Measurements from ENCODE around the gene AP1B1. TPM values are rescaled to one million over a fixed set of nuclear protein-coding genes. Genes with fewer than 3 reads are reported as not detected.

AP1B1 gene
- total RNA-seq, 1 donor from 2014 or later = 83.7 TPM

DNA sequence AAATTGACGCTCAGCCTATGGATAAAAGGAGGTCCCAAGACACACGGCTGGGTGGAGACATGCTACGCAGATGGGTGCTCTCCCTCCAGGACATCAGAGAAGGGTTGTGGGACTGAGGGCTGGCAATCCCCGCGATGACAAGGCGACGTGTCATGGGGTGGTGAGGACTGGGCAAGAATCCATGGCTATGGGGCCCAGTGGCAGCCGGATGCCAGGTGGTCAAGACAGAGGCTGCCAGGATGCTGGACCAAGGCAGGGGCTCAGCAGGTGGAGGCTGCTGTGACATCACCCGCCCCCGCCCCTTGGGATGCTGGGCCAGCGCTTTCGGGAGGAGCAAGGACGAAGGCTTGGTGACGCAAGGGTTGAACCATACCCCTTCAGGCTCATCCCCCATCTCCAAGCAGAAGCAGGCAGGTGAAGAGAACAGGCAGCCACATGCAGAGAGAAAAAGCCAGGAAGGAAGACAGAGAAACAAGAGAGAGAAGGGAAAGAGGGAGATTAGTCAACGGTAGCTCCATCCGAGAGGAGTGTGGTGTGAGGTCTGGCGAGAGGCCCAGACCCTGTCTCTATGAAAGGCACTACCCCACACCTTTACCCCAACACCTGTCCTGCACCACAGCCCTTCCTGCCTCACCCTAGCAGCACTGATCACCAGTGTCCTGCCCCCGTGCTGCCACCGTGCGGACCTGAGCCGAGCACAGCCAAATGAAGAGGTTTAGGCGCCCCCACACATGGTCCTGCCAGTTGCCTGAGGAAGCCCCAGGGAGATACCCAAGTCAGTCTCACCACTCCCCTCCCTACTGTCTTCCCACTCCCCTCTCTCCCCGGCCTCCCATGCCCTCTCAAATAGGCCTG, 48.8 kb downstream of the AP1B1 start:
- intact Hi-C loops (cut with micrococcal nuclease) = no loop called here
- H3K27ac Mint-ChIP-seq = no peak overlapping the region
- H3K4me3 Mint-ChIP-seq = no peak overlapping the region
- no peaks in the 10 kb centered on the region for H3K4me1 Mint-ChIP-seq
- no peak for DNase-seq
- no peaks in the 10 kb centered on the region for H3K9me3 Mint-ChIP-seq
- H3K36me3 Mint-ChIP-seq (ENCODE audit: low read depth) = peaks cover 44% of the 10 kb centered on the region
- H3K27me3 Mint-ChIP-seq = no peaks in the 10 kb centered on the region

DNA sequence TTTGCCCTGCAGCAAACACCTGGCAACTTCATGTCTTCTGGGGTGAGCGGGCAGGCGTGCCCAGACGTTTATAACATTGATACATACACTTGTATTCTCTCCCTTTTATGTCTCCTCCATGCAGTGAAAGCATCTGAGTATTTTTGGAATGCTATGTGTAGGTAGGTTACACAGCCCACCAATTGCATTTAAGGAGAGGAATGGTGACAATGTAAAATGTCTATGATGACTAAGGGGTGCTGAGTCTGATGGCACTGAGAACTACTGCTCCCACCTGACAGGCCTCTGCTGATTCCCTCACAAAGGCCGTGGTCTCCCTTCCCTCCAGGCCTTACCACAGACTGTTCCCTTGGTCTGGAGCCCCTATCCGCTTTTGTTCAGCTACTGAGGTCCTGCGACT, 50.0 kb downstream of the AP1B1 start:
- intact Hi-C loops (cut with micrococcal nuclease) = no loop called here
- no peak overlapping the region for H3K27ac Mint-ChIP-seq
- no peaks in the 10 kb centered on the region for H3K9me3 Mint-ChIP-seq
- H3K27me3 Mint-ChIP-seq = no peaks in the 10 kb centered on the region
- peaks cover 46% of the 10 kb centered on the region for H3K36me3 Mint-ChIP-seq (ENCODE audit: low read depth)
- no peaks in the 10 kb centered on the region for H3K4me1 Mint-ChIP-seq
- H3K4me3 Mint-ChIP-seq = no peak overlapping the region
- DNase-seq = no peak

DNA sequence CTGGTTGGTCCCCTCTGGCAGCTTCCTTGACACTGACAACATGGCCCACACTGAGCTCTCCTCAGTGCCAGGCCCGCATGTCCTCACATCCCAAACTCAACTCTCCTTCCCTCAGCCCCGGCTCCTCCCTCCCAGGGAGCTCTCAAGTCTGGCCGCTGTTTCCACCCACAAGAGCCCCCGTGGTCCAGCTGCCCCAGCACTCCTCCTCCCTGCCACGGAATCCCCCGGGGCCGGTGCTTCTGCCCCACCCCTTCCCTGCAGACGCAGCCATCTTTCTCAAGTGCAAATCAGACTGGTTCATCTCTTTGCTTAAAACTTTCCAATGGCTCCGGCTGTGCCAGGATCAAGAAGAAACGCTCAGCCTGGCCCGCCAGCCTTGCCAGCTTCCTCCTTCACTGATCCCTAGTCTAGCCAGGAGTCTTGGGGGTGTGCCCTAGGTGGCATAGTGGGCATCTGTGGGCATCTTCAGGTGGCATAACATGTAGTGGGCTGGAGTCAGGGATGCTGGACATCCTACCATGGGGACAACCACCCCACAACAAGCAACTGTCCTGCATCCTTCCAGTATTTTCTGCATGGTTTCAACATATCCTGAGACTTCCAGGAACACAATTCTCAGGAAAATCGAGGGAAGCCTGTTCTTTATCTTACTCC, 50.6 kb downstream of the AP1B1 start:
- Mint-ChIP-seq H3K9me3 (no peaks in the 10 kb centered on the region), H3K4me1 (no peaks in the 10 kb centered on the region), H3K27ac (no peak overlapping the region), H3K36me3 (ENCODE audit: low read depth) (peaks cover 44% of the 10 kb centered on the region), H3K4me3 (no peak overlapping the region), H3K27me3 (no peaks in the 10 kb centered on the region)
- intact Hi-C loops (cut with micrococcal nuclease) = no loop called here
- no peak for DNase-seq

DNA sequence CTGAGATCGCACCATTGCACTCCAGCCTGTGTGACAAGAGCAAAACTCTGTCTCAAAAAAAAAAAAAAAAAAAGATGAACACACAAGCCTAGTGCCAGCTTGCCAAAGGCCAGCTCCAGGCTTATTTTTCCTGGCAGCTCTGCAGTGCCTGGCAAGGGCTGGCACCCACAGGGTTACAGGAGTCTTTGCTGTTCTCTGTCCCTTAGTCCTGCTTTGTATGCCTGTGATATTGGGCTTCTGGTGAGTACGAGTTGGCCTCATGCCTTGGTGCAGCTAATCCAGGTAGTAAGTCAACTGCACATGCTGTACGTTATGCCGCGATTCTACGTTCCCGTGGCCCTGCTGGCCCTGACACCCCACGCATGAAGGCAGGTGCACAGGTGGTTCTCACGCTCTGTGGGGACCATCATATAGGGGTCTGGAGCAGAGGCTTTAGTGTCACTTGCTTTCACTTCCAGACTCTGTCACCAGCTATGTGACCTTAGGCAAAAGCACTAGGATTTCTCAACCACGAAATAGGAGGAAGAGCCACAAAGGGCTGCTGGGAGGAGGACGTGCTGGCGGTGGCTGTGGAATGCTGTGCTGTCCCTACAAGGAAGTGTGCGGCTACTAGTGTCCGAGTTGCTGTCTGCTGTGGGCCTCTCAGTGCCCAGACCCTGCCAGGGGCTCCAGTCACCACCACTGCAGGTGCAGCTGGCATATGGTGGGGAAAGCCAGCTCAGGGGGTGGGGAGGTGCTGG, 51.4 kb downstream of the AP1B1 start:
- H3K4me3 Mint-ChIP-seq = no peak overlapping the region
- peaks cover 40% of the 10 kb centered on the region for H3K36me3 Mint-ChIP-seq (ENCODE audit: low read depth)
- H3K4me1 Mint-ChIP-seq = no peaks in the 10 kb centered on the region
- DNase-seq = no peak
- no peak overlapping the region for H3K27ac Mint-ChIP-seq
- no peaks in the 10 kb centered on the region for H3K27me3 Mint-ChIP-seq
- intact Hi-C loops (cut with micrococcal nuclease) = no loop called here
- no peaks in the 10 kb centered on the region for H3K9me3 Mint-ChIP-seq

DNA sequence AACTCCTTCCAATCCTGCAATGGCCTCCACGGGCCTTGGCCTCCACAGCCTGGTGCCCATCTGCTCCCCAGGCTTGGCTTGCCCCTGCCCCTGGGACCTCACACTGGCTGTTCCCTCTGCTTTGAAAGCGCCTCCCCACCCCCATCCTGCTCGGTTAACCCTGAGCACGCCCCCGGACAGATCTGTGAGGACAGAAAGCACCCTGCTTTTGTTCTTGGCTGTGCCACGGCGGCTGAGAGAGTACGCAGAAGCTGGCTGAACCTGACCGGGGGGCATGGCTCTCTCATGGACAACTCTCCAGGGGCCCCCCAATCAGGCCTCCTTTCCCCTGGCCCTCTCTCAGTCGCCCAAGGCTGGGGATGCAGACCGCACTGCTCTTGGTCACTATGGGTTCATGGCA, 52.7 kb downstream of the AP1B1 start:
- H3K36me3 Mint-ChIP-seq (ENCODE audit: low read depth) = peaks cover 38% of the 10 kb centered on the region
- no peaks in the 10 kb centered on the region for H3K9me3 Mint-ChIP-seq
- H3K4me3 Mint-ChIP-seq = no peak overlapping the region
- no peaks in the 10 kb centered on the region for H3K4me1 Mint-ChIP-seq
- H3K27me3 Mint-ChIP-seq = no peaks in the 10 kb centered on the region
- no peak overlapping the region for H3K27ac Mint-ChIP-seq
- DNase-seq = no peak
- intact Hi-C loops (cut with micrococcal nuclease) = no loop called here

DNA sequence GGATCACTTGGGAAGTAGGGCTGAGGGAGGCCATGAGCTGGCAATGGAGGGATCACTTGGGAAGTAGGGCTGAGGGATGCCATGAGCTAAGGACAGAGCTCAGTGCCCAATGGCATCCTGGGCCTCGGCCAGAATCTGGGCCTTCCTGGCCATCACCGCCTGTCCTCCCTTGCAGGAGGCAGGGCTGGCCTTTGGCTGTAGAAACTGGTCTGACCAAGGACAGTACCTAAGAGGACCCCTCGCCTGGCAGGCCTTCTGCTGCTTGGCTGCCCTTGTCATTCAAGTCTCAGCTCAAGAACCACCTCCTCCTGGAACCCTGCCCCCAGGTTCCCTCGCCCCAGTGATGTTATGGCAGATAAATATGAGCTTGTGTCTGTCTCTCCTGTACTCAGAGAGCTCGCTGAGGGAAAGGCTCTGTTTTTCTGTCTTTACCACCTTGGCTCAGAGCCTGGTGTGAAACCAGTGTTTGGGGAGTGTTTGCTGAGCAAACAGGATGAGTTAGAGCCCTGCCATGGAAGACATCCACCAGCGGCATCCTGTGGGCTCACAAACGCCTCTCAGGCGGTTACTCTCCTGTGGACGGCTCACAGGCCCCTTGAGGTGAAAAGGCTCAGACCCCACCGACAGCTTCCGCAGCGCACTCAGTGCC, 53.5 kb downstream of the AP1B1 start:
- DNase-seq = no peak
- Mint-ChIP-seq H3K27ac (no peak overlapping the region), H3K36me3 (ENCODE audit: low read depth) (peaks cover 34% of the 10 kb centered on the region), H3K9me3 (no peaks in the 10 kb centered on the region), H3K4me1 (no peaks in the 10 kb centered on the region), H3K27me3 (no peaks in the 10 kb centered on the region), H3K4me3 (no peak overlapping the region)
- intact Hi-C loops (cut with micrococcal nuclease) = no loop called here

DNA sequence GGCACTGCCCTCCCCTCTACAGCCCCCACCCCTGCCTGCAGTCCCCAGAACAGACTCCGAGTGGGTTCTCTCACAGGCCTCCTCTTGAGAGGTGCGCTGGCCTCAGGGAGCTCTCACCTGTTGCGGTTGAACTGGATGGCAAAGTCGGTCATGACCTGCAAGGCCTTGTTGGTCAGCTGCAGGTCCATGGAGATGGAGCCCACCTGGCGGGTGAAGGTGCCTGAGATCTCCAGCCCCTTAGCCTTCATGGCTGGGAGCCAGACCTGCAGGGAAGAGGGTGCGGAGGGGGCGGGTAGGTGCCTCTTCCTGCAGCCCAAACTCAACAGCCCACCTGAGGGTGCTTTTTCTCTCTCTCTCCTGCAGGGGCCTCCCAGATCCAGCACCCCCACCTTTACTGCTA, 54.2 kb downstream of the AP1B1 start:
- Mint-ChIP-seq H3K4me1 (no peaks in the 10 kb centered on the region), H3K27ac (no peak overlapping the region)
- intact Hi-C loops (cut with micrococcal nuclease) = no loop called here

DNA sequence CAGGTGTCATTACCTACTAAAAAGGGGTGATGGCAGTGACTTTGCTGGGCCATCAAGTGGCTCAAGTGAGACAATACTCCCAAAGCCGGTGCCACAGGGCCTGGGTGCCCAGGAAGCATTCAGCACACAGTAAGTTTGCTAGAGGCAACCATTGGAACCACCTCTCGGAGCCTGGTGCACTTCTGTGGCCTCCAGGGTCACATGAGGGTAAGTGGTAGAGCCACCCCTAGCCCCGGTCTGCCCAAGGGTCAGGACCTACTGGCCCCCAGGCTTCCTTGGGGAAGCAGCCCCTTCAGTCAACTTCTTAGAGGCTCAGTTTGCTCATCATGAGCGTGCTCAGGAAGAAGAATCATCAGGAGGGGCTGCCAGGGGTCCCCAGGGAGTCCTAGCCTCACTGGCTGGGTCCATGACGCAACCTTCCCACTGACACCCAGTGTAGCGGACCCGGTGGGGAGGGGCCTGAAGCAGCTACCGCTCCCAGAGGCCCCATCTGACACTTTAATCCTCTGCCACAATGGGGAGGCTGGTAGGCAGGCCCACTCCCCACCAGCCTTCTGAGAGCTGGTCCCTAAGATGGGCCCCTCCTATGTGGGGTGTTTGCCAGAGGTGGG, 55.4 kb downstream of the AP1B1 start:
- no peak for DNase-seq
- Mint-ChIP-seq H3K36me3 (ENCODE audit: low read depth) (peaks cover 28% of the 10 kb centered on the region), H3K9me3 (no peaks in the 10 kb centered on the region), H3K27ac (no peak overlapping the region), H3K4me3 (no peak overlapping the region), H3K27me3 (no peaks in the 10 kb centered on the region), H3K4me1 (no peaks in the 10 kb centered on the region)
- intact Hi-C loops (cut with micrococcal nuclease) = no loop called here

More for the DNA sequence above, 54.2 kb downstream of the AP1B1 start:
- H3K9me3 Mint-ChIP-seq = no peaks in the 10 kb centered on the region
- H3K27me3 Mint-ChIP-seq = no peaks in the 10 kb centered on the region
- H3K4me3 Mint-ChIP-seq = no peak overlapping the region
- peaks cover 33% of the 10 kb centered on the region for H3K36me3 Mint-ChIP-seq (ENCODE audit: low read depth)
- DNase-seq = no peak

DNA sequence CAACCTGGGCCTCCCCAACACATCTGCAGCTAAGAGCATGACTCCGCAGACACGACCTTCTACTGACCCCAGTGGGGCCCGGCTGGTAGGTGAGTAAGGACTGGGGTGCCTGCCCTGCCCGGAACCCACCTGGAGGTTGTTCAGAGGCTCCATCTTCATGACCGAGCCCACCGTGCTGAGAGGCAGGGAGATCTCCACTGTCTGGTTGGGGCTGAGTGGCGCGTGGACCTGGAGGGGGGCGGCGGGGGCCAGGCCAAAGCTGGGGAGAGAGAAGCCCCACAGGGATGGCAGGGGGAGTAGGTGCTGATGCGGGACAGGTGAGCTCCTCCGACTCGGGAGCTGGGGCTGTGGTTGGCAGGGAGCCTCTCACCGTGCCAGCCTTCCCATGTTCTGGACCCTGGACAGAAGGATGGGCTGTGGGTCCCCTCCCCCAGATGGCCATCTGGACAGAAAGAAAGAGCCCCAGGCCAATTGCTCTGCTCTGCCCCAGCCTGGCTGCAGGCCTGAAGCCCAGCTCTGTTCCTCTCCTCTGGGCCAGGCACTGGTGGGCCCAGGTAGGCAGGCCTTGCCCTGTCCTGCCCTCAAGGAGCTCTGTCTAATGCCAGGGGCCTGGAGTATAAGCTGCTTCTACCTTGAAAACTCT, 56.6 kb downstream of the AP1B1 start:
- DNase-seq = no peak
- Mint-ChIP-seq H3K4me3 (no peak overlapping the region), H3K4me1 (no peaks in the 10 kb centered on the region)

DNA sequence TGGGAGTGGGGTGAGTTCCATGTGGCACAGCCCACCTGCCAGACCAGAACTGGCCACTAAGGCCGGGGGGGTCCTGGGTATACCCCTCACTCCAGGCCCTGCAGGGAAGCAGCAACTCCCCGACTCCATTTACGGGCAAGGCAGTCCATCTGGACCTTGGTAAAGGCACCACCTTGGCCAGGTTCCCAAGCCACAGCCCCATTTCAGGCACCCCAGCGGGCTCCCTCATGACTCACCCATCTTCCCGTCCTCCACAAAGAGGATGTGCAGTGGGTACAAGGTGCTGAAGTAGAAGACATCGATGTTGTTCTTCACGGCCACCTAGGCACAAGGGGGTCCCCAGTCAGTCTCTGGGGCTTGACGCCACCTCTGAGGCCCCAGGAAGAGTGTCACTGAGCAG, 57.2 kb downstream of the AP1B1 start:
- no peaks in the 10 kb centered on the region for H3K27me3 Mint-ChIP-seq
- no peak for DNase-seq
- peaks cover 23% of the 10 kb centered on the region for H3K36me3 Mint-ChIP-seq (ENCODE audit: low read depth)
- intact Hi-C loops (cut with micrococcal nuclease) = no loop called here
- no peaks in the 10 kb centered on the region for H3K4me1 Mint-ChIP-seq
- H3K9me3 Mint-ChIP-seq = no peaks in the 10 kb centered on the region
- H3K4me3 Mint-ChIP-seq = no peak overlapping the region
- no peak overlapping the region for H3K27ac Mint-ChIP-seq

More for the DNA sequence above, 56.6 kb downstream of the AP1B1 start:
- Mint-ChIP-seq H3K36me3 (ENCODE audit: low read depth) (peaks cover 23% of the 10 kb centered on the region), H3K9me3 (no peaks in the 10 kb centered on the region), H3K27me3 (no peaks in the 10 kb centered on the region), H3K27ac (no peak overlapping the region)
- intact Hi-C loops (cut with micrococcal nuclease) = no loop called here

DNA sequence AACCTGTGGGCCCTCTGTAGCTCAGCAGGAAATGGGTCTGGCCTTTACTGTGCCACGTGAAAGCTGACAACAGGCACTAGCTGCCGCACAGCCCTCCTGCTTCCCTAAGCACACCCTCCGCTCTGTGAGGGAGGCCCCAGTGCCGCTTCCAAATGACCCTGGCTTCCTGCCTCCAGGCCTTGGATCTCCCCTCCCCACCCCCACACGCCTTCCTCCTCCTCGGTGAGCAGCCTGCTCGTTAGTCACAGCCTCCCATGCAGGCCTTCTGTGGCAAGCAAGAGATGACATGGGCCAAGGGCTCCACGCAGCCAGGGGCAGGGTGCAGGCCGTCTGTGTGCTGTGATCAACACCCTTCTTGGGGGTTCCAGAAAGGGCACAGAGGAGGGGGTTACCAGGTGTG, 57.6 kb downstream of the AP1B1 start:
- no peak overlapping the region for H3K27ac Mint-ChIP-seq

DNA sequence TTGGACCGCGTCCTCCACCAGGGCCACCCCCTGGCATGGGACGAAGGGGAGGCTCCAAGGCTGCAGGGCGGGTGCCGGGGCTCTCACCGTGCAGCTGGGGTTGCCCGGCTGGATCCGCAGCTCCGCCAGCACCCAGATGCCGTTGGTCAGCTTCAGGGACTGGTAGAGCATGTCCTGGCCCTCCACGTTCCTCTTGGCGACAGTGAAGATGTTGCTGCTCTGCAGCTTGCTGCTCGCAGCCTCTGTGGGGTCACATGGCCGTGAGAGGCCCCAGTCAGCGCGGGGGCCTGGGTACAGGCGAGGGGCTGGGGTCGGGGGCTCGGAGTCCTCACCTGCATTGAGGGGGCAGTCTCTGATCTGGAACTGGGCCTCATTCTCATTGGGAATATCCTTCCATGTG, 58.1 kb downstream of the AP1B1 start:
- intact Hi-C loops (cut with micrococcal nuclease) = no loop called here
- peaks cover 17% of the 10 kb centered on the region for H3K36me3 Mint-ChIP-seq (ENCODE audit: low read depth)
- no peaks in the 10 kb centered on the region for H3K27me3 Mint-ChIP-seq
- H3K4me3 Mint-ChIP-seq = no peak overlapping the region
- DNase-seq = no peak
- no peak overlapping the region for H3K27ac Mint-ChIP-seq
- no peaks in the 10 kb centered on the region for H3K4me1 Mint-ChIP-seq
- H3K9me3 Mint-ChIP-seq = no peaks in the 10 kb centered on the region

More for the DNA sequence above, 57.6 kb downstream of the AP1B1 start:
- no peaks in the 10 kb centered on the region for H3K4me1 Mint-ChIP-seq
- no peaks in the 10 kb centered on the region for H3K9me3 Mint-ChIP-seq
- intact Hi-C loops (cut with micrococcal nuclease) = no loop called here
- DNase-seq = no peak
- H3K4me3 Mint-ChIP-seq = no peak overlapping the region
- no peaks in the 10 kb centered on the region for H3K27me3 Mint-ChIP-seq
- peaks cover 22% of the 10 kb centered on the region for H3K36me3 Mint-ChIP-seq (ENCODE audit: low read depth)

DNA sequence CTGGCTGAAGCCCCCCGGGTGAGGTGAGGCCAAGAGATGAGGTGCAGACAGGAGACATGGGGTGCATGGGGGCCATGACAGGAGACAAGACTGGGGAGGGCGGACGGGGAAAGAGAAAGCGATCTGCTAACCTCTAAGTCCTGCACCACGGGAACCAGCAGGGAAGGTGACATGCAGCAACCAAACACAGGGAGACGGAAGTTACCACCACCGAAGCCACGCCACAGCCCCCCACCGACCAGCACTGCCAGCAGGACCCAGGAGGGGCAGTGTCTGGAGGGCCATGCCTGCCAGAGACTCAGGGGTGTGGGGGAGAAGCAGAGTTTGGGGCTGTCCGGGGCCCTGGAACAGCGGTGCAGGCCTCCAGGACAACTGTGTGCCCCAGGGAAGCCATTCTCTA, 58.8 kb downstream of the AP1B1 start:
- H3K9me3 Mint-ChIP-seq = no peaks in the 10 kb centered on the region
- peaks cover 17% of the 10 kb centered on the region for H3K36me3 Mint-ChIP-seq (ENCODE audit: low read depth)
- no peak overlapping the region for H3K27ac Mint-ChIP-seq
- intact Hi-C loops (cut with micrococcal nuclease) = no loop called here
- H3K4me3 Mint-ChIP-seq = no peak overlapping the region
- H3K27me3 Mint-ChIP-seq = no peaks in the 10 kb centered on the region
- no peak for DNase-seq
- H3K4me1 Mint-ChIP-seq = no peaks in the 10 kb centered on the region

All from activated CD4-positive, alpha-beta T cell treated with anti-CD3 and anti-CD28 coated beads, Interleukin-2, amount 10 ng/mL, durations not matched to agents 24 days and 14 days (primary cell).